Small intestine (tissue), 16 donors: ENCODE measurements around the gene ZNF543. TPM values are rescaled to one million over a fixed set of nuclear protein-coding genes. Genes with fewer than 3 reads are reported as not detected.
"Not testable (repeated sequence)": the region's sequence is repeated elsewhere in the genome, so short reads cannot be mapped to it uniquely, and the experiment has no call there.

Source experiments
- DNase-seq, 2 donors: peaks; one replicate each; pipeline versions ENCODE4 v3.0.0 to v3.0.0-alpha.2; 2013
- FAIRE-seq: peaks from 2 replicates; lab custom pipeline; 2012; peaks lifted over from hg19 to GRCh38; lab: Jason Lieb, UNC
- H3K27ac ChIP-seq, 3 donors: one replicate each; pipeline ENCODE4 v1.5.1; 2013; ENCODE audit warnings: low read length in 2 of 3, mild to moderate bottlenecking in 2 of 3, control low read depth in 1 of 3, inconsistent platforms in 1 of 3, low read depth in 1 of 3, moderate library complexity in 1 of 3
- H3K27me3 ChIP-seq, 3 donors: one replicate each; pipeline ENCODE4 v1.6.1; 2013; ENCODE audit warnings: low read length in 3 of 3, inconsistent platforms in 1 of 3; ENCODE audit not compliant: control insufficient read depth in 3 of 3, insufficient read depth in 3 of 3
- H3K36me3 ChIP-seq, 3 donors: one replicate each; pipeline ENCODE4 v1.6.1; 2013; ENCODE audit warnings: low read length in 3 of 3, inconsistent platforms in 1 of 3, low read depth in 1 of 3, mild to moderate bottlenecking in 1 of 3, moderate library complexity in 1 of 3; ENCODE audit not compliant: control insufficient read depth in 3 of 3, insufficient read depth in 2 of 3
- H3K4me1 ChIP-seq, 3 donors: one replicate each; pipeline ENCODE4 v1.6.1; 2013; ENCODE audit warnings: low read length in 2 of 3, inconsistent platforms in 1 of 3, low read depth in 1 of 3, mild to moderate bottlenecking in 1 of 3, moderate library complexity in 1 of 3; ENCODE audit not compliant: control insufficient read depth in 3 of 3, insufficient read depth in 2 of 3
- H3K4me3 ChIP-seq, 3 donors: one replicate each; pipeline ENCODE4 v1.5.1; 2013; ENCODE audit warnings: low read length in 3 of 3, control low read depth in 1 of 3, inconsistent platforms in 1 of 3, low read depth in 1 of 3, mild to moderate bottlenecking in 1 of 3, moderate library complexity in 1 of 3
- H3K9me3 ChIP-seq, 2 donors: one replicate each; pipeline ENCODE4 v1.6.1; 2013; ENCODE audit warnings: low read depth in 1 of 2, low read length in 1 of 2; ENCODE audit not compliant: control insufficient read depth in 2 of 2, insufficient read depth in 1 of 2
- WGBS, 3 donors: extraction: QIAGEN DNeasy Blood & Tissue Kit; methylation state at CpG; one replicate each; pipeline ENCODE4 v1.1.7; 2013; 5-methylcytosine and 5-hydroxymethylcytosine counted together
- long read RNA-seq, 10 donors: transcript quantifications; one replicate each; lab custom pipeline, GENCODE V29; 2026
- polyA plus RNA-seq, 4 donors: library from polyadenylated mRNA; stranded (reverse) in 3 of 4; unstranded in 1 of 4; fragments of 200-250 nt in 3 of 4; fragments of 120-200 nt in 1 of 4; gene quantifications; one replicate each; pipeline versions ENCODE4 v1.2.1 to v1.2.3, GENCODE V29; 2013
- donor health status: healthy with polysubstance abuse.
- donor health status: control.
- donor health status: control.
- donor health status: Bipolar disorder and iron deficiency.
- donor health status: healthy.

Gene ZNF543
- 1 to 10 TPM in 2 of 4 donors, under 1 TPM in 2; 0.45 to 7.1 (median 0.91) TPM for polyA plus RNA-seq
- long read RNA-seq, donor 1, transcript ZNF543-201 (4 exons, 3,659 nt) = major isoform, 7 of 7 reads
- long read RNA-seq, donor 1, partial matches to known transcripts = 0 of 7 reads
- long read RNA-seq, donor 1, other reads (novel, unspliced or antisense) = 0 of 7 reads
- long read RNA-seq, donor 2, partial matches to known transcripts = 0 of 2 reads
- long read RNA-seq, donor 2, other reads (novel, unspliced or antisense) = 0 of 2 reads
- long read RNA-seq, donor 3, partial matches to known transcripts = 0 of 4 reads
- long read RNA-seq, donor 3, other reads (novel, unspliced or antisense) = 0 of 4 reads
- long read RNA-seq, donor 4 = 0 reads
- long read RNA-seq, donor 5 = 0 reads
- long read RNA-seq, donor 6, partial matches to known transcripts = 0 of 2 reads
- long read RNA-seq, donor 6, other reads (novel, unspliced or antisense) = 0 of 2 reads
- long read RNA-seq, donor 7 = 0 reads
- long read RNA-seq, donor 8 = 0 reads
- long read RNA-seq, donor 9 = 0 reads
- long read RNA-seq, donor 10, partial matches to known transcripts = 0 of 1 reads
- long read RNA-seq, donor 10, other reads (novel, unspliced or antisense) = 0 of 1 reads

DNA sequence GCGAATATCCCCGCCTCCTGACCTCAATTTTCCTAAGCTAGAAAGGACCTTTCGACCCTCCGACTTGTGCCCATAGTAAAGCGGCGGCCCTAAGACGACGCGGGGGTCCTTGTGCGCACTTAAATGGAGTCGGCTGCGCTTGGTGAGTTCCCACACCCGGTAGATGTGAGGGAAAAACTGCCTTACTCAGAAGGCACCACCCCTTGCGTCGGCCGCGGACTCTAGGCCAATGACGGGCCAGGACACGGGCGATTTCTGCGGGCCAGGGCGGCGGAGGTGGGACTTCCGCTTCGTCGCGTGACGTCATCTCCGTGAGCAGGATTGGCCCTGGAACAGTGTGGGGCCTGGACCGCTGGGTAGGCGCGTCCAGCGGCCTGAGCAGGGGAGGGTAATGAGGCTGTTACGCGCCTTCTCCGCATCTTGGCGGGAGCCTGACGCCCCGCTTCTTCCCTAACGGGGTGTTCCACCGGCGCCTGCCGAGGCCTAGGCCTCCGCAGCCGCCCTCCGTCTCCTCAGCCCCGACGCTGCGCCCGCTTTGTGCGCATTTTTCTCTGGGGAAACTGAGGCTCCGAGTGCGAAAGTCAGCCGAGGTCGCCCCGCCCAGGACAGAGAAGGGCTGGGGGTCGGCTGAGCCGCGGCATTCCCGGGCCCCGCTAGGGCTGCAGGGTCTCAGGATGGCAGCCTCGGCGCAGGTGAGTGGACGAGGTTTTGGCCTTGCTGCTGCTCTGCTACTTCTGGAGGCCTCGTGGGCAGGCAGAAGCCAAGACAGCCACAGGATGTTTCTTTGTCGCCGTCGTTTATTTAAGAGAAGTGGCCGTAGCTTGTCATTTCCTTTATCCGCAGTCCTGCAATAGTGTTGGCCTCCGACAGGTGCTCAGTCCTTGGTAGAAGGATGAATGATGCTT lies at the start of gene ZNF543:
Gene ZNF543, plus strand, starts transcription at position 293 of the 905 bp plus-strand sequence. Its CDS starts 382 bp downstream, at position 675.
- Histone ChIP-seq H3K27ac (peak within 1 kb of the TSS; percentile 71 to 97 (median 90)), H3K9me3 (peaks cover 0 to 1% of the 10 kb centered on the region in 2 donors), H3K36me3 (peaks cover 10 to 18% (median 11%) of the 10 kb centered on the region in 3 donors), H3K27me3 (peaks cover 0 to 25% (median 0%) of the 10 kb centered on the region in 3 donors), H3K4me3 (peak within 1 kb of the TSS; percentile 85 to 99 (median 88)), H3K4me1 (peaks cover 2 to 12% (median 11%) of the 10 kb centered on the region in 3 donors)
- DNase-seq (peak; percentile 96 to 98), FAIRE-seq (no peak)
- 1 to 4% (median 2%) methylated on average over 67 to 71 of the region's 71 CpGs for WGBS, 3 donors

DNA sequence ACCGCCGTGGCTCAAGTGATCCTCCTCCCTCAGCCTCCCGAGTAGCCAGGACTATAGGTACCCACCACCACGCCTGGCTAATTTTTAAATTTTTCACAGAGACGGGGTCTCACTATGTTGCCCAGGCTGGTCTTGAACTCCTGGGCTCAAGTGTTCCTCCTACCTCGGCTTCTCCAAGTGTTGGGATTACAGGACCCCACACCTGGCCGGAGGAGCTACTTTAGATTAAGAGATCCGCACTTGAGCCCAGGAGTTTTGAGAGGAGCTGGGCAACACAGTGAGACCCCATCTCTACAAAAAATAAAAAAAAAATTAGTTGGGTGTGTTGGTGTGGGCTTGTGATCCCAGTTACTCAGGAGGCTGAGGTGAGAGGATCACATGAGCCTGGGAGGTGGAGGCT lies 49.0 kb upstream of the ZNF543 start:
- no peak overlapping the region for H3K4me3 ChIP-seq

DNA sequence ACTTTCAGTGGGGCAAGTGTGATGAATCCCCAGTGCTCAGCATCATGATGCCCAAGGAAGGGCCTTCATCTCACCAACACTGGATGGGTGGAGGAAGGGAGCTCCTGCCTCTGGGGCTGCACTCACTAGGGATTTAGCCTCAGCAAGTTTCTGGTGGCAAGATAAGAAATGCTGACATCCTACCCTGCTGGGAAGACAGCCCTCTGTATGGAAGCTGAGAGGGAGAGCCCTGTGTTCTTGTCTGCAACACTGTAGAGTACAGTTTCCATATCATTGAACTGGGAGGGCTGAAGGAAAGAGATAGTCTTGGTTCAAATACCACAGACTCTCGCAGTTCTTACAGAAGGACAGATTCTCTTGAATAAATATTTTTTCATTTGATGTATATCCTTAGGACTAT lies 47.3 kb upstream of the ZNF543 start:
- H3K27me3 ChIP-seq = no peaks in the 10 kb centered on the region
- no peak for FAIRE-seq
- 84 to 100% (median 100%) methylated on average over 1 of the region's 1 CpG for WGBS, 3 donors
- no peaks in the 10 kb centered on the region for H3K4me1 ChIP-seq
- no peak for DNase-seq
- no peaks in the 10 kb centered on the region for H3K9me3 ChIP-seq
- no peak overlapping the region for H3K27ac ChIP-seq
- H3K36me3 ChIP-seq = peaks cover 0 to 7% (median 0%) of the 10 kb centered on the region in 3 donors
- H3K4me3 ChIP-seq = no peak overlapping the region

More for the DNA sequence above, 49.0 kb upstream of the ZNF543 start:
- no peak overlapping the region for H3K27ac ChIP-seq
- no peaks in the 10 kb centered on the region for H3K27me3 ChIP-seq
- H3K36me3 ChIP-seq = peaks cover 0 to 7% (median 0%) of the 10 kb centered on the region in 3 donors
- DNase-seq (no peak), FAIRE-seq (no peak)
- WGBS, 3 donors = 94 to 97% (median 96%) methylated on average over 8 of the region's 8 CpGs
- no peaks in the 10 kb centered on the region for H3K9me3 ChIP-seq
- H3K4me1 ChIP-seq = no peaks in the 10 kb centered on the region

DNA sequence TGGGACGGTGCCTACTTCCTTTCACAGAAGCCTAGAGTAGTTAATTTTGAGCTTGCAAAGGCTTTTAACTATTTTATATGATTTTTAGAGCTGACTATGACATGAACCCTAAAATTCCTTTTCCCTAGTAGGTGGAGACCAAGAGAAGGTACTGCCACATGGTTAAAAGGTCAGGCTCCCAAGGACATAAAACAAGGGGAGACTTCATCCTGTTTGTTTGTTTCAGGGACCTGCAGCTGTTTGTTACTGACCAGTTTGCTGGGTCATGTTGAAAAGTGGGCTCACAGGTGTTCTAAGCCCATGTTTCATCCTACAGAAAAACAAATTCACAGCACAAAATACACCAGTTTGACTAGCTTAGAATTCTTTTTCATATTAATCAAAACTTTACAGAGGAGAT lies 43.8 kb upstream of the ZNF543 start:
- Histone ChIP-seq H3K4me3 (no peak overlapping the region), H3K4me1 (peaks cover 0 to 3% (median 0%) of the 10 kb centered on the region in 3 donors), H3K27me3 (no peaks in the 10 kb centered on the region), H3K27ac (no peak overlapping the region), H3K9me3 (no peaks in the 10 kb centered on the region), H3K36me3 (peaks cover 0 to 5% (median 0%) of the 10 kb centered on the region in 3 donors)
- WGBS, 3 donors = 81 to 86% (median 86%) methylated on average over 1 of the region's 1 CpG
- DNase-seq (no peak), FAIRE-seq (no peak)

DNA sequence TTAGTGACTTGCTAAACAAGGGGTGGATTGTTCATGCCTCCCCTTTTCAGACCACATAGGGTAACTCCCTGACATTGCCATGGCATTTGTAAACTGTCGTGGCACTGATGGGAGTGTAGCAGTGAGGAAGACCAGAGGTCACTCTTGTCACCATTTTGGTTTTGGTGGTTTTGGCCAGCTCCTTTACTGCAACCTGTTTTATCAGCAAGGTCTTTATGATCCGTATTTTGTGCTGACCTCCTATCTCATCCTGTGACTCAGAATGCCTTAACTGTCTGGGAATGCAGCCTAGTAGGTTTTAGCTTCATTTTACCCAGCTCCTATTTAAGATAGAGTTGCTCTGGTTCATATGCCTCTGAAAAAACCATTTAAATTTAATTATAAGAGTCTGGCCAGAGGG lies 41.8 kb upstream of the ZNF543 start:
- WGBS, 3 donors = 84 to 91% (median 86%) methylated on average over 2 of the region's 2 CpGs
- not testable (repeated sequence) for H3K27me3 ChIP-seq, H3K4me1 ChIP-seq, H3K27ac ChIP-seq, FAIRE-seq, DNase-seq, H3K4me3 ChIP-seq, H3K9me3 ChIP-seq
- H3K36me3 ChIP-seq = peaks cover 0 to 13% (median 0%) of the 10 kb centered on the region in 3 donors

DNA sequence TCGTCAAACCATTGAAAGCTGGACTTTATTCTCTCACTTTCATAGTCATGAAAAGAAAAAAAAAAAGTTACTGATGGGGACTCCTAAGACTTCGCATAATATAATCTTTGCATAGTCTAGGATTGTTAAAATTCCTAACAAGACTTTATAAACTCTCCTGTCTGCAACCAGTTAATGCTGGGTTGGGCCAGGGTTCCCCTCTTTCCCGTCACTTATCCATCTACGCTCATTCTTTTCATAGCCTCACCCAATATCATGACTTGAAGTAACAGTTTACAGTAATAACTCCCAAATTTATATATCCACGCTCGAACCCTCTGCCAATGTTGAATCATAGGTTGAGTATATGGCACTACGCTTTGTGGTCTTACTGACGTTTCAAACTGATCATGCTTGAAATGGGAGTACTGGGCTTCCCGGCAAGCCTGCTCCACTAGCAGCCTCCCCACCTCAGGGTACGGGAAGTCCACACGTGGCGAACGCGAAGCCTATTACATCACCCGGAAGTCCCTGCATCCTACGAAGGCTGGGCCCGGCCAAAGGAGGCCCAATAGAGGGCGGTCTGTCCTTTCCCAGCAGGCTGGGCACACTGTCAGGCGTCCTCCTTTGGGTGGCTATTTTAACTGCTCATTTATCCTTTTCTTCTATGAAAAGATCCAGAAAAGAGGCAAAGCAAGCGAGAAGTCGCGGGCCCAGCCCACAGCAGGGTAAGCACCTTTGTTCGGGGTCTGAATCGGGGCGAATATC lies 40.7 kb upstream of the ZNF543 start:
- Histone ChIP-seq H3K27ac (peak overlapping the region; percentile 91 to 99 (median 94)), H3K4me3 (peak overlapping the region; percentile 62 to 93 (median 90)), H3K9me3 (no peaks in the 10 kb centered on the region), H3K27me3 (no peaks in the 10 kb centered on the region), H3K4me1 (peaks cover 0 to 9% (median 6%) of the 10 kb centered on the region in 3 donors), H3K36me3 (peaks cover 0 to 20% (median 0%) of the 10 kb centered on the region in 3 donors)
- FAIRE-seq (no peak), DNase-seq (peak; percentile 93 to 97)
- WGBS, 3 donors = 3 to 6% (median 5%) methylated on average over 25 of the region's 25 CpGs

DNA sequence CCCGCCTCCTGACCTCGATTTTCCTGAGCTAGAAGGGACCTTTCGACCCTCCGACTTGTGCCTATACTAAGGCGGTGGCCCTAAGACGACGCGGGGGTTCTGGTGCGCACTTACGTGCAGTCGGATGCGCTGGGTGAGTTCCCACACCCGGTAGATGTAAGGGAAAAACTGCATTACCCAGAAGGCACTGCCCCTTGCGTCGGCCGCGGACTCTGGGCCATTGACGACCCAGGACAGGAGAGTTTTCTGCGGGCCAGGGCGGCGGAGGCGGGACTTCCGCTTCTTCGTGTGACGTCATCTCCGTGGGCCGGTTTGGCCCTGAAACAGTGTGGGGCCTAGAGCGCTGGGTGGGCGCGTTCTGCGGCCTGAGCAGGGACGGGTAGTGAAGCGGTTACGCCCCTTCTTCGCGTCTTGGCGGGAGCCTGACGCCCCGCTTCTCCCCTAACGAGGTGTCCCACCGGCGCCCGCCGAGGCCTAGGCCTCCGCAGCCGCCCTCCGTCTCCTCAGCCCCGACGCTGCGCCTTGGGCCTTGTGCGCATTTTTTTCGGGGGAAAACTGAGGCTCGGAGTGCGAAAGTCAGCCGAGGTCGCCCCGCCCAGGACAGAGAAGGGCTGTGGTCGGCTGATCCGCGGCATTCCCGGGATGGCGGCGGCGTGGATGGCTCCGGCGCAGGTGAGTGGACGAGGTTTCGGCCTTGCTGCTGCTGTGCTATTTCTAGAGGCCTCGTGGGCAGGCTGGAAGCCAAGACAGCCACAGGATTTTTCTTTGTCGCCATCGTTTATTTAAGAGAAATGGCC lies 39.9 kb upstream of the ZNF543 start, which contains the start of gene ZNF460:
Gene ZNF460, plus strand, starts transcription at position 321 of the 797 bp plus-strand sequence. Its CDS starts 322 bp downstream, at position 643.
- peaks cover 3 to 25% (median 5%) of the 10 kb centered on the region in 3 donors for H3K36me3 ChIP-seq
- H3K9me3 ChIP-seq = no peaks in the 10 kb centered on the region
- no peak for FAIRE-seq
- H3K4me1 ChIP-seq = peaks cover 0 to 9% (median 6%) of the 10 kb centered on the region in 3 donors
- 0 to 1% (median 0%) methylated on average over 69 to 71 of the region's 71 CpGs for WGBS, 3 donors
- DNase-seq = peak; percentile 97 to 100
- H3K27ac ChIP-seq = peak within 1 kb of the TSS; percentile 91 to 99 (median 94)
- H3K4me3 ChIP-seq = peak within 1 kb of the TSS; percentile 62 to 93 (median 90)
- H3K27me3 ChIP-seq = no peaks in the 10 kb centered on the region
